ENCODE data around the gene CCDC57. TPM values are rescaled to one million over a fixed set of nuclear protein-coding genes. Genes with fewer than 3 reads are reported as not detected.

CCDC57 gene
- polyA plus RNA-seq, 1 donor from 2014 or later = 70.9 TPM

DNA sequence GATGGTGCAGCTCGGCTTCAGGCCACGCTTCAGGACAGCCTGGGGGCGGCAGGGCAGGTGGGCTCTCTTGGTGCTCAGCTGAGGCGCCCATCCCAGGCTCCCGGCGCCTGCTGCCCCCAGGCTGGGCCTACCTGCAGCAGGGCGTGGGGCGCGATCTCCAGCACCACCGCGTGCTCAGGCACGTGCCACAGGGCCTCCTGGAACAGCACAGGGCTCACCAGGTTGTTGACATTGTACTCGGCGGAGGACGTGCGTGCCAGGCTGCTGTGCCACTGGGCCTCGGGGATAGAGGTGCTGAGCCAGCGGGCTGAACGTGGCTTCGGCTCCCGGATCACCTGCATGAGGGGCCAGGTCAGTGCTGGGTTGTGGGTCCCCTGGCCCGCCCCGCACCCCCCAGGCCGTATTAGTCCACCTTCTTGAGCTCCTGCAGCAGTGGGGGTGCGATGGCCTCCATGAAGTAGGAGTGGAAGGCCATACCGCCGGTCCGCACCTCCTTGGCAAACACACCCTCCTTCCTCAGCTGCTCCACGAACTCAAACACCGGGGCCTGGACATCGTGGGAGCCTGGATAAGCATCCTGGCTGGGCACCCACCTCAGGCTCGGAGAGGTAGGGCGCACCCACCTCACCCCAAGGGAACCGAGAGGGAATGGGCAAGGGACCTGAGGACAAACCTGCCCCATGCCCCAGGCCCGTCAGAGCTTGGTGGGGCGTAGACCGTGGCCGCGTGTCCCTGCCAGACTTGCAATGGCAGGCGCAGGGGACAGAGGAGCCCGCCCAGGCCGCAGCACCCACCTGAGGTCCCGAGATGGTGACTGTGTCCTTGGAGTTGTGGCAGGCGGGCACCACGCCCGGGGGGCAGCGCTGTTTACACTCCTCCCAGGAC lies 123.6 kb downstream of the CCDC57 start:
- H3K9me3 ChIP-seq (ENCODE audit: low read length) = no peaks in the 10 kb centered on the region
- no peak for TF ChIP-seq EZH2 (IDR thresholded peaks at IDR 0.05; ENCODE audit: borderline replicate concordance, insufficient read depth, low read length, poor library complexity, severe bottlenecking)
- no peak for TF ChIP-seq MXI1 (conservative IDR thresholded peaks at IDR 0.05; ENCODE audit: poor library complexity, severe bottlenecking)
- no peak for TF ChIP-seq POLR2AphosphoS5 (IDR thresholded peaks at IDR 0.05)
- TF ChIP-seq, protein P1, sequence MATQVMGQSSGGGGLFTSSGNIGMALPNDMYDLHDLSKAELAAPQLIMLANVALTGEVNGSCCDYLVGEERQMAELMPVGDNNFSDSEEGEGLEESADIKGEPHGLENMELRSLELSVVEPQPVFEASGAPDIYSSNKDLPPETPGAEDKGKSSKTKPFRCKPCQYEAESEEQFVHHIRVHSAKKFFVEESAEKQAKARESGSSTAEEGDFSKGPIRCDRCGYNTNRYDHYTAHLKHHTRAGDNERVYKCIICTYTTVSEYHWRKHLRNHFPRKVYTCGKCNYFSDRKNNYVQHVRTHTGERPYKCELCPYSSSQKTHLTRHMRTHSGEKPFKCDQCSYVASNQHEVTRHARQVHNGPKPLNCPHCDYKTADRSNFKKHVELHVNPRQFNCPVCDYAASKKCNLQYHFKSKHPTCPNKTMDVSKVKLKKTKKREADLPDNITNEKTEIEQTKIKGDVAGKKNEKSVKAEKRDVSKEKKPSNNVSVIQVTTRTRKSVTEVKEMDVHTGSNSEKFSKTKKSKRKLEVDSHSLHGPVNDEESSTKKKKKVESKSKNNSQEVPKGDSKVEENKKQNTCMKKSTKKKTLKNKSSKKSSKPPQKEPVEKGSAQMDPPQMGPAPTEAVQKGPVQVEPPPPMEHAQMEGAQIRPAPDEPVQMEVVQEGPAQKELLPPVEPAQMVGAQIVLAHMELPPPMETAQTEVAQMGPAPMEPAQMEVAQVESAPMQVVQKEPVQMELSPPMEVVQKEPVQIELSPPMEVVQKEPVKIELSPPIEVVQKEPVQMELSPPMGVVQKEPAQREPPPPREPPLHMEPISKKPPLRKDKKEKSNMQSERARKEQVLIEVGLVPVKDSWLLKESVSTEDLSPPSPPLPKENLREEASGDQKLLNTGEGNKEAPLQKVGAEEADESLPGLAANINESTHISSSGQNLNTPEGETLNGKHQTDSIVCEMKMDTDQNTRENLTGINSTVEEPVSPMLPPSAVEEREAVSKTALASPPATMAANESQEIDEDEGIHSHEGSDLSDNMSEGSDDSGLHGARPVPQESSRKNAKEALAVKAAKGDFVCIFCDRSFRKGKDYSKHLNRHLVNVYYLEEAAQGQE (IDR thresholded peaks at IDR 0.05; ENCODE audit: borderline replicate concordance) = no peak
- no peak for TF ChIP-seq SMC3 (conservative IDR thresholded peaks at IDR 0.05; ENCODE audit: poor library complexity)
- TF ChIP-seq TAF1 (IDR thresholded peaks at IDR 0.05; ENCODE audit: low read depth) = no peak
- TF ChIP-seq EP300 (conservative IDR thresholded peaks at IDR 0.05; ENCODE audit: poor library complexity, severe bottlenecking) = no peak
- H3K9me2 ChIP-seq (ENCODE audit: insufficient read depth, low read length) = no peaks in the 10 kb centered on the region
- no peak overlapping the region for H3K4me3 ChIP-seq (ENCODE audit: low read length)
- H3K27ac ChIP-seq (ENCODE audit: low read length) = no peak overlapping the region
- no peaks in the 10 kb centered on the region for H4K20me1 ChIP-seq (ENCODE audit: insufficient read depth)
- H2AFZ ChIP-seq (ENCODE audit: low read depth, low read length) = no peak overlapping the region
- H3K4me2 ChIP-seq (ENCODE audit: low read length) = no peak overlapping the region
- no peaks in the 10 kb centered on the region for H3K36me3 ChIP-seq (ENCODE audit: insufficient read depth, low read length)
- H3K79me2 ChIP-seq (replicated peaks; ENCODE audit: insufficient read depth, low read length) = no peaks in the 10 kb centered on the region
- H3F3A ChIP-seq (ENCODE audit: insufficient read depth, low read length, poor library complexity, severe bottlenecking) = no peaks in the 10 kb centered on the region
- no peaks in the 10 kb centered on the region for H3K27me3 ChIP-seq (ENCODE audit: insufficient read depth, low read depth, low read length)
- H3K9ac ChIP-seq (ENCODE audit: low read length) = no peak overlapping the region

- Histone ChIP-seq H3K79me2 (replicated peaks; ENCODE audit: insufficient read depth, low read length) (no peaks in the 10 kb centered on the region), H3K36me3 (ENCODE audit: insufficient read depth, low read length) (no peaks in the 10 kb centered on the region), H3K9ac (ENCODE audit: low read length) (no peak overlapping the region), H3F3A (ENCODE audit: insufficient read depth, low read length, poor library complexity, severe bottlenecking) (no peaks in the 10 kb centered on the region), H4K20me1 (ENCODE audit: insufficient read depth) (no peaks in the 10 kb centered on the region), H3K9me2 (ENCODE audit: insufficient read depth, low read length) (no peaks in the 10 kb centered on the region), H3K4me3 (ENCODE audit: low read length) (no peak overlapping the region), H3K27ac (ENCODE audit: low read length) (no peak overlapping the region), H3K4me2 (ENCODE audit: low read length) (no peak overlapping the region), H3K9me3 (ENCODE audit: low read length) (no peaks in the 10 kb centered on the region), H2AFZ (ENCODE audit: low read depth, low read length) (no peak overlapping the region), H3K27me3 (ENCODE audit: insufficient read depth, low read depth, low read length) (no peaks in the 10 kb centered on the region)
- no peak for TF ChIP-seq MXI1 (conservative IDR thresholded peaks at IDR 0.05; ENCODE audit: poor library complexity, severe bottlenecking)
- TF ChIP-seq EP300 (conservative IDR thresholded peaks at IDR 0.05; ENCODE audit: poor library complexity, severe bottlenecking) = no peak
- TF ChIP-seq, protein P1 (IDR thresholded peaks at IDR 0.05; ENCODE audit: borderline replicate concordance) = no peak
- no peak for TF ChIP-seq EZH2 (IDR thresholded peaks at IDR 0.05; ENCODE audit: borderline replicate concordance, insufficient read depth, low read length, poor library complexity, severe bottlenecking)
- TF ChIP-seq RAD21 (conservative IDR thresholded peaks at IDR 0.05) = no peak
- TF ChIP-seq POLR2AphosphoS5 (IDR thresholded peaks at IDR 0.05) = no peak
- TF ChIP-seq SMC3 (conservative IDR thresholded peaks at IDR 0.05; ENCODE audit: poor library complexity) = no peak
- TF ChIP-seq, protein P2, sequence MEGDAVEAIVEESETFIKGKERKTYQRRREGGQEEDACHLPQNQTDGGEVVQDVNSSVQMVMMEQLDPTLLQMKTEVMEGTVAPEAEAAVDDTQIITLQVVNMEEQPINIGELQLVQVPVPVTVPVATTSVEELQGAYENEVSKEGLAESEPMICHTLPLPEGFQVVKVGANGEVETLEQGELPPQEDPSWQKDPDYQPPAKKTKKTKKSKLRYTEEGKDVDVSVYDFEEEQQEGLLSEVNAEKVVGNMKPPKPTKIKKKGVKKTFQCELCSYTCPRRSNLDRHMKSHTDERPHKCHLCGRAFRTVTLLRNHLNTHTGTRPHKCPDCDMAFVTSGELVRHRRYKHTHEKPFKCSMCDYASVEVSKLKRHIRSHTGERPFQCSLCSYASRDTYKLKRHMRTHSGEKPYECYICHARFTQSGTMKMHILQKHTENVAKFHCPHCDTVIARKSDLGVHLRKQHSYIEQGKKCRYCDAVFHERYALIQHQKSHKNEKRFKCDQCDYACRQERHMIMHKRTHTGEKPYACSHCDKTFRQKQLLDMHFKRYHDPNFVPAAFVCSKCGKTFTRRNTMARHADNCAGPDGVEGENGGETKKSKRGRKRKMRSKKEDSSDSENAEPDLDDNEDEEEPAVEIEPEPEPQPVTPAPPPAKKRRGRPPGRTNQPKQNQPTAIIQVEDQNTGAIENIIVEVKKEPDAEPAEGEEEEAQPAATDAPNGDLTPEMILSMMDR (IDR thresholded peaks at IDR 0.05; ENCODE audit: poor library complexity, severe bottlenecking) = no peak
- TF ChIP-seq TAF1 (IDR thresholded peaks at IDR 0.05; ENCODE audit: low read depth) = no peak
These were observed 124.4 kb downstream of the CCDC57 start for GRCh38 chr17:82087961-82088837.

Data from neural cell (in vitro differentiated cells).